NCI-H1694 treated with DMSO at 0.1 percent for 48 hours (cell line): Measurements from ENCODE around the gene PLSCR4.
A peak's percentile ranks its signal among the peaks of the same experiment; 100 is the strongest.

Source experiments
- DNase-seq: peaks from one replicate; lab custom pipeline; 2025; lab: John Stamatoyannopoulos, UW

PLSCR4 gene

GRCh38 chr3:146160964-146161662 lies 89.8 kb downstream of the PLSCR4 start, which contains the start of gene PLOD2:
TSS of gene PLOD2 (minus strand) at chr3:146161184. CDS start at chr3:146160989, 195 bp downstream.
- peak; percentile 35 for DNase-seq

- DNase-seq = peak; percentile 62
Measured at GRCh38 chr3:146160321-146160963, 90.5 kb downstream of the PLSCR4 start.

- no peak for DNase-seq
Measured at GRCh38 chr3:146159616-146160320, 91.1 kb downstream of the PLSCR4 start.

- no peak for DNase-seq
Measured at GRCh38 chr3:146159037-146159436, 91.9 kb downstream of the PLSCR4 start.

- DNase-seq = no peak
Measured at GRCh38 chr3:146157325-146158060, 93.4 kb downstream of the PLSCR4 start.

GRCh38 chr3:146156666-146157314 lies 94.1 kb downstream of the PLSCR4 start:
- no peak for DNase-seq

GRCh38 chr3:146156095-146156494 lies 94.8 kb downstream of the PLSCR4 start:
- no peak for DNase-seq

- no peak for DNase-seq
Measured at GRCh38 chr3:146154995-146155394, 95.9 kb downstream of the PLSCR4 start.

- no peak for DNase-seq
Measured at GRCh38 chr3:146154316-146154715, 96.6 kb downstream of the PLSCR4 start.

- no peak for DNase-seq
Measured at GRCh38 chr3:146153429-146153828, 97.5 kb downstream of the PLSCR4 start.

GRCh38 chr3:146152834-146153233 lies 98.1 kb downstream of the PLSCR4 start:
- no peak for DNase-seq

- no peak for DNase-seq
Measured at GRCh38 chr3:146148468-146148931, 102.4 kb downstream of the PLSCR4 start.

- no peak for DNase-seq
Measured at GRCh38 chr3:146145642-146146041, 105.3 kb downstream of the PLSCR4 start.

GRCh38 chr3:146142757-146143156 lies 108.1 kb downstream of the PLSCR4 start:
- DNase-seq = no peak
